Measurements from ENCODE around the gene HCN3.

The HCN3 gene

GRCh38 chr1:155254714-155255242 is 22.5 kb upstream of the HCN3 start:
- ChIA-PET CTCF (no interaction called here), POLR2A (interaction anchor here (0.5 kb wide), 1 partner anchor 37 kb away, joined by 3 read pairs; no protein-coding TSS in a partner anchor)
- peak; percentile 34 for DNase-seq (ENCODE audit: extremely low spot score)
- TF ChIP-seq CTCF (IDR thresholded peaks at IDR 0.05; ENCODE audit: control extremely low read depth, extremely low read depth, low read depth, missing control alignments) = no peak

GRCh38 chr1:155255243-155256007 is 21.8 kb upstream of the HCN3 start, which contains the start of gene ENTREP3:
Gene ENTREP3, minus strand, starts transcription at chr1:155255483. Its CDS starts 606 bp downstream, at chr1:155254877.
- no peak for TF ChIP-seq CTCF (IDR thresholded peaks at IDR 0.05; ENCODE audit: control extremely low read depth, extremely low read depth, low read depth, missing control alignments)
- ChIA-PET POLR2A (interaction anchor here (1.2 kb wide), 1 partner anchor 18 kb away, joined by 7 read pairs; the partner anchor contains the start of gene CLK2), CTCF (interaction anchor here (1.2 to 1.3 kb wide), 2 partner anchors 14 to 63 kb away, joined by 3 to 4 read pairs; no protein-coding TSS in a partner anchor)
- DNase-seq (ENCODE audit: extremely low spot score) = peak; percentile 93

GRCh38 chr1:155256058-155256852 is 21.0 kb upstream of the HCN3 start:
- ChIA-PET CTCF (interaction anchor here (0.7 to 1.5 kb wide), 5 partner anchors 9 to 67 kb away, joined by 3 to 4 read pairs (median 3); no protein-coding TSS in a partner anchor), POLR2A (interaction anchor here (0.7 to 1.2 kb wide), 2 partner anchors 17 to 766 kb away, joined by 3 to 7 read pairs; partner anchors contain the start of gene CLK2)
- no peak for TF ChIP-seq CTCF (IDR thresholded peaks at IDR 0.05; ENCODE audit: control extremely low read depth, extremely low read depth, low read depth, missing control alignments)
- DNase-seq (ENCODE audit: extremely low spot score) = no peak

GRCh38 chr1:155260276-155260675 is 17.0 kb upstream of the HCN3 start:
- CTCF ChIA-PET = interaction anchor here (0.7 to 4.5 kb wide), 3 partner anchors 10 to 64 kb away, joined by 3 to 103 read pairs (median 4); no protein-coding TSS in a partner anchor
- POLR2A ChIA-PET = interaction anchor here (1.5 kb wide), 1 partner anchor 11 kb away, joined by 3 read pairs; no protein-coding TSS in a partner anchor
- no peak for TF ChIP-seq CTCF (IDR thresholded peaks at IDR 0.05; ENCODE audit: control extremely low read depth, extremely low read depth, low read depth, missing control alignments)
- no peak for DNase-seq (ENCODE audit: extremely low spot score)

- POLR2A ChIA-PET = interaction anchor here (2.1 kb wide), 1 partner anchor 10 kb away, joined by 11 read pairs; no protein-coding TSS in a partner anchor
- CTCF ChIA-PET = interaction anchor here (0.6 to 4.5 kb wide), 5 partner anchors 11 to 68 kb away, joined by 3 to 103 read pairs (median 3); no protein-coding TSS in a partner anchor
- no peak for TF ChIP-seq CTCF (IDR thresholded peaks at IDR 0.05; ENCODE audit: control extremely low read depth, extremely low read depth, low read depth, missing control alignments)
- no peak for DNase-seq (ENCODE audit: extremely low spot score)
Observed at GRCh38 chr1:155261493-155261851, 15.8 kb upstream of the HCN3 start.

All from GM10248 (cell line).